22Rv1 (cell line): Measurements from ENCODE around the gene TBCCD1.

Experiments
- H3K27ac ChIP-seq: fragments of 450-650 bp; 2 replicates; pipeline ENCODE4 v1.5.1; 2017
- ZFX ChIP-seq: fragments of 450-650 bp; IDR thresholded peaks from 2 replicates; pipeline ENCODE4 v1.6.1; 2017; ENCODE audit warnings: antibody characterized with exemption, borderline replicate concordance
- TF ChIP-seq, protein P1 (sequence below): fragments of 450-650 bp; IDR thresholded peaks from 2 replicates; pipeline ENCODE4 v1.5.1; 2017; ENCODE audit warnings: mild to moderate bottlenecking

Gene TBCCD1

DNA sequence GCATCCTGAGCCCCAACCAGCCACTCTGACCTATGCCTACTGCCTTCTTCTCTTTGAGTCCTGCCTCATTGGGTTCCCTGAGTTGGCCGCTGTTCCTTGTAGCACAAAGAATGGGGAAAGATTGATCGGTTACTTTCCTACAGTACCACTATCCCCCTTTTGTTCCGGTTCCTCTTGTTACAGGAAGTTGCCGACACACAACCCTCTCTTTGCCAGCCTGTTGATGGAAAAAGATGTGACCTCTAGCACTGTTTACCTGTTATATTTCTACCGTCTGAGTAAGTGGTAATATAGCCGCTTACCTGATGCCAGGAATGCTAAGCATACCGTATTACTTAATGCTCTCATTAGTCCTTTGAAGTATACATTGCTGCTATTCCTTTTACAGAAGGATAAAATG is 36.0 kb upstream of the TBCCD1 start:
- no peak overlapping the region for H3K27ac ChIP-seq
- TF ChIP-seq, protein P1, sequence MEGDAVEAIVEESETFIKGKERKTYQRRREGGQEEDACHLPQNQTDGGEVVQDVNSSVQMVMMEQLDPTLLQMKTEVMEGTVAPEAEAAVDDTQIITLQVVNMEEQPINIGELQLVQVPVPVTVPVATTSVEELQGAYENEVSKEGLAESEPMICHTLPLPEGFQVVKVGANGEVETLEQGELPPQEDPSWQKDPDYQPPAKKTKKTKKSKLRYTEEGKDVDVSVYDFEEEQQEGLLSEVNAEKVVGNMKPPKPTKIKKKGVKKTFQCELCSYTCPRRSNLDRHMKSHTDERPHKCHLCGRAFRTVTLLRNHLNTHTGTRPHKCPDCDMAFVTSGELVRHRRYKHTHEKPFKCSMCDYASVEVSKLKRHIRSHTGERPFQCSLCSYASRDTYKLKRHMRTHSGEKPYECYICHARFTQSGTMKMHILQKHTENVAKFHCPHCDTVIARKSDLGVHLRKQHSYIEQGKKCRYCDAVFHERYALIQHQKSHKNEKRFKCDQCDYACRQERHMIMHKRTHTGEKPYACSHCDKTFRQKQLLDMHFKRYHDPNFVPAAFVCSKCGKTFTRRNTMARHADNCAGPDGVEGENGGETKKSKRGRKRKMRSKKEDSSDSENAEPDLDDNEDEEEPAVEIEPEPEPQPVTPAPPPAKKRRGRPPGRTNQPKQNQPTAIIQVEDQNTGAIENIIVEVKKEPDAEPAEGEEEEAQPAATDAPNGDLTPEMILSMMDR: no peak
- no peak for TF ChIP-seq ZFX

DNA sequence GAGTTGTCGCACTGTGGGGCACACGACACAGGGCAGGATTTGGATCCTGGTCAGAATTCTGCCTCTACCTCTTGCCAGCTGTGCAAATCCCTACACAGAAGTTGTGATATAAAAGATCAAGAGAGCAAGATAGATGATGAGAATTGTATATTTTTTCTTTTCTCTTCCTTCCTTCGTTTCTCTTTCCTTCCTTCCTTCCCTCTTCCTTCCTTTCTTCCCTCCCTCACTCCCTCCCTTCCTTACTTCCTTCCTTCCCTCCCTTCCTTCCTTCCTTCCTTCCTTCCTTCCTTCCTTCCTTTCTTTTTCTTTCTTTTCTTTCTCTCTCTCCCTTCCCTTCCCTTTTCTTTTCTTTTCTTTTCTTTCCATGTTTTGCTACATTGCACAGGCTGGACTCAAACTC is 33.8 kb upstream of the TBCCD1 start:
- TF ChIP-seq ZFX: no peak
- TF ChIP-seq, protein P1: no peak

DNA sequence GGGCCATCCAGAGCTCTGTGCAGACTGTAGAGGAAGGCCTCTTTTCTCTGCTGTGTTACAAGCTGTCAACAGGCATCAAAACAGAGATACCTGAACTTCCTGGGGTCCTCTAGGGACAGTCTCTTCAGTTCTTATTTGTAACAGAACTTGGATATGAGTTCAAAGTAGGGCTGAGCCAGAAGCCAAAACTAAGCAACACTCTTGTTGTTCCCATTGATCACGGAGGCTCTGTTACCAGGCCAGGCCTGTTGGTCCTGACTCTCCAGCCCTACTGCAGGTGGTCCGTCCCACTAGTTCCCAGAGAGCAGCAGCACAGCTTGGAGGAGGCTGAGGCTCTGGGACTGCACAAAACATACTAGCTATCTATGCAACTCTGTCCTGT is 32.6 kb upstream of the TBCCD1 start:
- no peak for TF ChIP-seq ZFX
- TF ChIP-seq, protein P1: no peak
- no peak overlapping the region for H3K27ac ChIP-seq

More for the DNA sequence above, 33.8 kb upstream of the TBCCD1 start:
- H3K27ac ChIP-seq: no peak overlapping the region

DNA sequence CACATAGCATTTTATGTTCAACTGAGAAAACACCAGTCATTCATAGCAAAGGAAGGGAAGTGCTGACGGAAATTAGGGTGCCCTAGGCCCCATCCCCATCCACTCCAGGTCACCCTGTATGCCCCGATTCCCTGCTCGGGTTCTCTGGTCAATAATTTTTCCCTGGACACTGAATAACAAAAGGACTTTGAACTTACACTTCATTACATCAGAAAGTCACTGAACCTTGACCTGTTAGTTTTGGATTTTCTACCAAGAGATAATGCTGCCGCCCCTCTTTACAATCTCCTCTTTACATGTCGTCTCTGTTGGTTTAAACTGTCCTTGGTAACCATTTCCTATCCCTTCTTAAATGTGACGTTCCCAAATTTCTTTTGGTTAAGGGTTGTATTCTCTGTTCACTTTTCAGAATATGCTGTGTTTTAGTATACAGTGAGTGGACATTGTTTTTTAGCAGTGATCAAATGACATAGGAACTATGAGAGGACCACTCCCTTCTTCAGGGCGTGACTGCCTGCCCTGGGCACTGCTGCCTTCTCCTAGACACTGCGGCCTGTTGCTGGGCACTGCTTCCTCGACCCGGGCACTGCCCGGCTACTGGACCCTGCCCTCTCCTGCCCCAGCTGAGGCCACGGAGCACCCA is 32.1 kb upstream of the TBCCD1 start:
- TF ChIP-seq, protein P1: no peak
- no peak for TF ChIP-seq ZFX
- H3K27ac ChIP-seq: no peak overlapping the region

DNA sequence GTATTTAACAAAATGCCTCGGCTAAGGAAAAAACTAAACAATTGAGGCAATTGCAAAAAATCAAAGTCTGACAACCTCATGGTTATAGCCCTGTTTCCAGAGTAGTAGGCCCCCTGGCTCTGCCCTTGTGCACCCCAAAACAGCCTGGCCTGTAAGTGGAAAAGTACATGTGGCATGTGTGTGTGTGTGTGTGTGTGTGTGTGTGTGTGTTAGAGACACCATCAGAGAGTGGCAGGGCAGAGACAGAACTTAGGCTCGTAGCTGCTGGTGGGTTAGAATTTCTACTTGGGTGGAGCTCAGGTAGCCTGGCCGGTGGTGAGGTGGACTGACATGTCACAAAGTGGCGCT is 31.6 kb upstream of the TBCCD1 start:
- no peak for TF ChIP-seq ZFX
- TF ChIP-seq, protein P1: no peak

DNA sequence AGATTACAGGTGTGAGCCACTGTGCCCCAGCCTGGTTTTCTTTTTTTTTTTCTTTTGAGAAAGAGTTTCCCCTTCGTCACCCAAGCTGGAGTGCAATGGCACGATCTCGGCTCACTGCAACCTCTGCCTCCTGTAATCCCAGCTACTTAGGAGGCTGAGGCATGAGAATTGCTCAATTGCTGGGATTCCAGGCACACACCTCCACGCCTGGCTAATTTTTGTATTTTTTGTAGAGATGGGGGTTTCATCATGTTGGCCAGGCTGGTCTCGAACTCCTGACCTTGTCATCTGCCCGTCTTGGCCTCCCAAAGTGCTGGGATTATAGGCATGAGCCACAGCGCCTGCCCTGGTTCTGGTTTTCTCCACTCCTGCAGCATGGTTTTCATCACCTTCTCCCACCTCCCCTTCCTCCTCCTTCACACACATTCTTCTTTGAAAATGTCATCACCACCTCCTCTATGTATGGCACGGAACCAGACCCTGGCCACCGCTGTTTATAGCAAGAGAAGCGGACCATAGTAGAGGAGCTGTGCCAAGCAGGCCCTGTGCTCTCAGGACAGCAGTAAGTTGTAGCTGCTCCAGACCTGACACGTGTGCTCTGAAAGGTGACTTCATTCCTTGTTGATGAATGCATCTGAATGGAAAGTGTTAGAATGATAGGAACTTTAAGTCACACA is 31.1 kb upstream of the TBCCD1 start:
- H3K27ac ChIP-seq: no peak overlapping the region
- TF ChIP-seq, protein P1: no peak
- TF ChIP-seq ZFX: no peak

More for the DNA sequence above, 31.6 kb upstream of the TBCCD1 start:
- H3K27ac ChIP-seq: no peak overlapping the region

DNA sequence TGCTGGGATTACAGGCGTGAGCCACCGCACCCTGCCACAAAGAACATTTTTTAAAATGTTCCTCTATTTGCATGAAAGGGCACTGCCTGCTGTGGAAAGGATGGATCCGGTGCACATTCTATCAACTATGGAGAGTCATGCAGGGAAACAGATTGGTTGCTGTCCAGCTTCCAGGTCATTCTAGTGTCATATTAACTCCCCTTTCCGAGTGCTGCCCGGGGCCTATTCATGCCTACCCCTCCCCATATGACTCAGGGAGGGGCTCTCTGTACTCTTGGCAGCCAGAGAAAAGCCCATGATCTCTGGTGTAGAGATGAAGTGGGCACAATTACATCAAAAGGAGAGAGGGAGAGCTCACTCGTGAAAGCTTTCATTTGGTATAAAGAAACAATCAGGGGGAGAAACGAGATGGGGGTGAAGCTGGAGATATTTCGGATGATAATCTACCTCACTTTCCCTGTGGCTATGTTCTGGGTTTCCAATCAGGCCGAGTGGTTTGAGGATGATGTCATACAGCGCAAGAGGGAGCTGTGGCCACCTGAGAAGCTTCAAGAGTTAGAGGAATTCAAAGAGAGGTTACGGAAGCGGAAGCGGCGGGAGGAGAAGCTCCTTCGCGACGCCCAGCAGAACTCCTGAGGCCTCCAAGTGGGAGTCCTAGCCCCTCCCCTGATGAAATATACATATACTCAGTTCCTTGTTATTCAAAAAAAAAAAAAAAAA is 29.6 kb upstream of the TBCCD1 start:
- TF ChIP-seq, protein P1: no peak
- no peak for TF ChIP-seq ZFX
- no peak overlapping the region for H3K27ac ChIP-seq
